NCI-H1694 (cell line): Measurements from ENCODE around the gene DOCK2.

Experiments
- DNase-seq: peaks from one replicate; lab custom pipeline; 2025; lab: John Stamatoyannopoulos, UW

DOCK2 gene

DNA sequence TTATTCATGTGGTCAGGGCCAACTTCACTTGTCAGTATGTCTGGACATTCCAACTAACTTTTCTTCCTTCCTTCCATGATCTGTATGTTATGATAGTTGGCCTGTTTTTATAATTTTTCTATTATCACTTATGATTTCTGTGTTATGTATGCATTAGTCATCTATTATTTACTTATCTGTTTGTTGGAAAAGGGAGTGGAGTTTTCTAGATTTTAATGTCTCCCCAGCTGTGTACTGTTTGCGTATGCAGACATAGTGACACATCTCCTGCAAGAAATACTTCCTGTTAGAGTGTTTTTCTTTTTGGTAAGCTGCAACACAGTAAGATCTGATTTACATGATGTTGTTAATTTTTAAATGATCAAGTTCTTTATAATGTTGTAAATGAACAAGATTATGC is 351.9 kb downstream of the DOCK2 start:
- no peak for DNase-seq

GRCh38 chr5:169989365-169989764 is 352.3 kb downstream of the DOCK2 start:
- DNase-seq = no peak

DNA sequence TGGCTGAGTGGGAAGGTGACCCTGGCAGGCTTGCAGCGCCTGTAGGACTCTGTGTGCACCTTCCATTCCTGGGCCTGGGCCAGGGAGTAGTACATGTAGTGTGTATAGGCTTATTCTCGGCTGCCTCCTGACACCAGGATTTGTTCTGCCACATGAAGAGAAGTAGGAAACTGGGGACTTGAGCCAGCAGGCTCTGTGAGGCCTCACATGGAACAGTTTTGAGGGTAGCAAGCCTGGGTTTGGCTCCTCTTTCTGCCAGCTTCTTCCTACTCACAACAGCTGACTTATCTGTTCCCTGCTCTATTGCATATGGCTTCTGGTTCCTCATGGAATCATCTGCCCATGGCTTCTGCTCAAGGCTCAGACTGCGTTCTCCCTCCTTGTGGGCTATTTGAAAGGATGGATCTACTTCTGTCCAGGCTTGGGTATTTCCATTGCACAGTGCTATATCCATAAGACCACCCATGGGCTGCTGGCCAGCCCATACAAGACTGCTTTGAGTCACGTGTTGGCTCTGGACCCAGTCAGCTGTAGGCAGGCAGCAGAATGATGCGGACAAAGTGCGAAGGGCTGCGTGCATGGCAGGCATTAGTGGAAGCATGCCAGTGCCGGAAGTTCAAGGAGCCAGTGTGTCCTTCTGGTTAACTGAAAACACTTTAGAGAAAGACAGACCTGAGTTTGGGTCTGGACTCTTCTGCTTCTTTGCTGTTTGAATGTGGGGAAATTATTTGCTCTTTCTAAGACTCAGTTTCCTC is 354.2 kb downstream of the DOCK2 start:
- DNase-seq = no peak

GRCh38 chr5:169992789-169993484 is 355.9 kb downstream of the DOCK2 start:
- no peak for DNase-seq

DNA sequence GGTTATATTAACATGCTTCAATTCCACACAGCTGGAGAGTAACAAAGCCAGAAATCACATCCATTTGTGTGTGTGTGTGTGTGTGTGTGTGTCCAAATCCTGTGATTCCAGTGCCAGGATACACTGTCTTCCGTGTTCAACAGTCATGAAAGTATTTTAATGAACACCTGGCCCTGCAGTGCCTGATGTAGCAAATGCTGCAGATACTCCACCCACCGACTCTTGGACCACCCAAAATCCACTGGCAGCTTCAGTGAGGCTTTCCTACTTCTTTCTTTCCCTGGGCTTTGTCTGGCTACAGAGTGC is 356.4 kb downstream of the DOCK2 start:
- DNase-seq = no peak

DNA sequence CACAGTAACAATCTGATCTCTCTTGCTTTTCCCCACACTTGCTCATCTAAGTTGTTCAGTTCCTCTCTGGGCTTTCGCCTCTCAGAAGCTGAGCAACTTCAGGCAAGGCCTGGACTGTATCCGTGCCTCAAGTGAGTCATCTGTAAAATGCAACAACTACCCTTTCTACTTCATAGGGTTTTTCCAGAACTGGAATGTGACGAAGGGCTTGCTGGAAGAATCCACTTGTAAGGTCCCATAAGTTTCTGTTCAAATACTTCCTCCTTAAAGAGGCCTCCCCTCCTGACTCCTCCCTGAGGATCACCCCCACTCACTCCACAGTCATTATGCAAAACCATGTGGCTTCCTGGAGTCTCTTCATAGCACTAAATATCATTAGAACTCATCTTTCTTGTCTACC is 360.7 kb downstream of the DOCK2 start:
- no peak for DNase-seq

DNA sequence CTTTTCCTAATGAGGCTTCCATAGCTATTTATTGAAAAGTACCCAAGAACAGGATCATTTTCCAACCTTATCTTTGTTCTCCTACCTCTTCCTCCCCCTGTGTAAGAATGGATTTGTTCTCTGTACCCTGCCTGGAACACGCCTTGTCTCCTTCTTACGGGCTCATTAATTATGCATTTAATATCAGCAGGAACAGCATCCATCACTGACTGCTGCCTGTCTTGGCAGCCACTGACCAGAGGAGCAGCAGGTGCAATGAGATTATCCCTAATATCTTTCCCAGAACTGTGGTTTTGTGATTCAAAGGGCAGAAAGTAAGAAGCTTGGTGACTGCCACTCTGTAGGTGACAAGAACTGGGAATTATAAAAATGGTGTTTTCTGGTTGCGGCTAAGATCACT is 362.5 kb downstream of the DOCK2 start:
- no peak for DNase-seq

DNA sequence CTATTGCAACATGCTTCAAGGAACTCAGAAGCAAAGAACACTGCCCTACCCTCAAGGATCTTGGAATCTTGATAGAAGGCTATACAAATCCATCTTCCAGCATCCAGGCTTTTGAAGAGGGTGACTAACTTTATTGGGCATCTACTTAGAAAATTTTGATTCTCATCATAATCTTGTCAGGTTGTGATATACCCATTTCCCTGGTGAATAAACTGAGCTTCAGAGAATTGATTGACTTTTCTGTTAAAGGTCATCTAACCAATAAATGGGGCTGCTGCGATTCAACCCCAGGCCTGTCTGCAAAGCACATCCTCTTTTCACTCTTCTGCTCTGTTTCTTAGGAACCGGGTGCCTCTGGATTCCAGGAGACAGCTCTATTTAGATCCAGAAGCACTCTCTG is 363.1 kb downstream of the DOCK2 start:
- DNase-seq = no peak

GRCh38 chr5:170006021-170006420 is 368.9 kb downstream of the DOCK2 start:
- DNase-seq = no peak

- DNase-seq = no peak
Measured at GRCh38 chr5:170008376-170008775, 371.3 kb downstream of the DOCK2 start.

DNA sequence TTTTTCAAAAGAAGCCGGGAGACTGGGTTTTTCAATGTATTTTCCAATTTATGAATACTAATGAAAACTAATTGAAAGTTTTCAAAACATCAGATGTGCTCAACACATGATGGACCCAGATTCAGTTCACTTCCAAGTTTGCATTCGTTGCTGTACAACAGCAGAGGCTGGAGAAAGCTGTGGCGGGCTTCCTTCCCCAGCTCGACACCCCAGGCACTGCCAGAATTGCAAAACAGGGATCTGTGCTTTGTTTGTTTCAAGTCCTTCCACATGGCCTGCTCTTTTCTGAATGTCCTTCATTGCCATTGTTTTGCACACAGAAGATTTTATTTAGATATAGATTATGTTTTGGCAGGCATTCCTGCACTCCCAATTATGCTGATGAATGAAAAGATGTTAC is 373.5 kb downstream of the DOCK2 start:
- DNase-seq = no peak

DNA sequence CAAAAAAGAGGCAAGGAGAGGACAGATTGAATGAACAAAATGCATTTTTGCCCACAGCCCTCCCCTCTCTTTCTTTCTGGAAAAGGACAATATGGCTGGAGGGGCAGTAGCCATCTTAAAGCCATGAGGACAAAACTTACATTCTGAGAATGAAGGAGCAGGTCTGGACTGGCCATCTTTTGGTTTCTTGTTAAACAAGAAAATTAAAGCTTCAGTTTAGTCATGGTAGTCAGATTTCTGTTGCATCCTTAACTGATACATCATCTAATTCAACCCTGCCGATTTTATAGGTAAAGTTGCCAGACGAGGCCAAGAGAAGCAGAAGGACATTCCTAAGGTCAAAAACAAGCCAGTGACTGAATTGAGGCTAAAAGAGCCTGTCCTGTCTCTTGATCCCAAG is 374.7 kb downstream of the DOCK2 start:
- DNase-seq = no peak

GRCh38 chr5:170012622-170013021 is 375.5 kb downstream of the DOCK2 start:
- no peak for DNase-seq

DNA sequence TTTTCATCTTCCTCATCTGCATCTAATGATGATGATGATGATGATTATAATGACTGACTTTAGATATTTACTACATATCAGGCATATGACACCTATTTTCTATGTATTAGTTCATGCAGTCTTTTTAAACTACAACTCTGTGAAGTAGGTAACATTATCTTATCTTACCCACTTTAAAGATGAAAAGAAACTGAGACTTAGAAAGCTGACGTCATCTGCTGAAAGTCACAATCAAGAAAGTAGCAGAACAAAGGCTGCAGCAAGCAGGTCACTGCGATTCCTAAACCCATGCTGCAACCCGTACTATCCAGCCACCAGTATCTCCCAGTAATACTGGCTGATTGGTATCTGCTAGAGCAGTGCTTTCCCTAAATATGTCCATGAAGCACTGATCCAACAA is 383.3 kb downstream of the DOCK2 start:
- no peak for DNase-seq

DNA sequence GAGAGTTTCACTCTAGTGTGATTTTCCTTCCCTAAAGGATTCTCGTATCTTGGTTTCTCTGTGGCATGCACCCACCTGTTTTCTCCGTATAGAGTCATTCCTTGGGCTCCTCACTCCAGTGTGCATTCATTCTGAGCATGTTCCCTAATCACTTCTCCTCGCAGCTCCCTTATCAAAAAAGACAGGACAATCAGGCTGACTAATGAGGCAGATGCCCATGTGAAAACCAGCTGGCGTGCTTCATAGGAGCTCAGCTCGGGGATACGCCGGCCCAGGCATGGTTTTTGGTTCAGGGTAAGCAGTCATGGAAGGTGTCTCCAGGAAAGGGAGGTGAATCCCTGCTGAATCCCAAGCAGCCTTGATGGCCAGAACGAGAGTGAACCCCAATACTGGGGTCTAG is 384.4 kb downstream of the DOCK2 start:
- DNase-seq = no peak

DNA sequence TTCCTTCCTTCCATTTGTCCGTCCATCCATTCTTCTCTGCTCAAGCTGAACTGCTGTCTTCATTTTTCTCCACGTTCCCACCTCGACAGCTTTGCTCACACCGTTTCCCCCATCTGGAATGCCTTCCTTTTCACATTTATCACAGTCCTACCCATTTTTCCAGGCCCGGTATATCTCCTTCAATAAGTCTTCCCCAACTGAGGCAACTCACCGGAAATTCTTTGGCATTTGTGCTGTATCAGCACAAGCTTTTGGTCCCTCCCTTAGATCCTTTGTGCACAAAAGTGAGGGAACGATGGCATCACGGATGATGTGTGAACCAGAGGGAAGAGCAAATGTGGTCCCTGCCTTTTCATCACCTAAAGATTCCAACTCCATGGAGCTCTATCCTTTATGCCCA is 388.8 kb downstream of the DOCK2 start:
- no peak for DNase-seq

GRCh38 chr5:170028124-170028523 is 391.0 kb downstream of the DOCK2 start:
- DNase-seq = no peak

- no peak for DNase-seq
Measured at GRCh38 chr5:170034231-170034630, 397.2 kb downstream of the DOCK2 start.

- DNase-seq = no peak
Measured at GRCh38 chr5:170038241-170038640, 401.2 kb downstream of the DOCK2 start.

DNA sequence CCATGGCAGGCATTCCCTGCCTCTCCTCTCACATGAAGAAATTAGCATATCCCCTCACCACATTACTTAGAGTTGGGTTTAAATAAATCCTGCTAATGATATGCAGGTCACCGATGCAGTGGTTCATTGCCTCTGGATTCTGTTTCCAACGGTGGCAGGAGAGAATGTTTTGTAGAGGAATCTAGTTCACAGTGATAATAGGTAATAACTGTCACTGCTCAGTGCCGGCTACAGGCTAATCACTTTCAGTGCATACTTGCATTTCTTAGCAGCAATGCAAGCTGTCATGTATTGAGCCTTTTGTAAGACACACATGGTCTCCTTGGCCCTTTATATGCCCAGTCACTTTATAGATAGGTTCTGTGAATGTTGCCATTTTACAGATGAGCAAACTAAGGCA is 402.8 kb downstream of the DOCK2 start:
- DNase-seq = no peak

- no peak for DNase-seq
Measured at GRCh38 chr5:170046241-170046640, 409.2 kb downstream of the DOCK2 start.

- no peak for DNase-seq
Measured at GRCh38 chr5:170049713-170050112, 412.6 kb downstream of the DOCK2 start.

- no peak for DNase-seq
Measured at GRCh38 chr5:170053896-170054295, 416.8 kb downstream of the DOCK2 start.

DNA sequence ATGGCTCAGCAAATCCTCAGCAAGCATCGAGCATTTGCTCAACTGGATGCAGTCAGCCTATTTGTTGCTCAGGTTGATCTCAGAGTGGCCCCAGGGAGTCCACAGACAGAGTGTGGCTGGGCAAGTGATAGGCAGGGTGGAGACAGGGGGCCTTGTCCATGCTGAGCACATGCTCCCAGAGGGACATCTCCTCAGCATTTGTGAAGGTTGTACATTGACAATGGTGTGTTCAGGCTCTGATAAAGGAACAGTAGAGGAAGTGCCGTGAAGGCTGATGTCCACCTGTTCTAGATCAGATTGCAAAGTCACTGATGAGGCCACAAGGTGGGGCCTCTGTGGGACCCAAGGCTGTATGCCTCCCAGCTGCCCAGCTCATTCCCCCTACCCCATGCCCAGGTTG is 418.5 kb downstream of the DOCK2 start:
- DNase-seq = no peak
